ENCODE measurements around the gene PLAGL1.

PLAGL1 gene

DNA sequence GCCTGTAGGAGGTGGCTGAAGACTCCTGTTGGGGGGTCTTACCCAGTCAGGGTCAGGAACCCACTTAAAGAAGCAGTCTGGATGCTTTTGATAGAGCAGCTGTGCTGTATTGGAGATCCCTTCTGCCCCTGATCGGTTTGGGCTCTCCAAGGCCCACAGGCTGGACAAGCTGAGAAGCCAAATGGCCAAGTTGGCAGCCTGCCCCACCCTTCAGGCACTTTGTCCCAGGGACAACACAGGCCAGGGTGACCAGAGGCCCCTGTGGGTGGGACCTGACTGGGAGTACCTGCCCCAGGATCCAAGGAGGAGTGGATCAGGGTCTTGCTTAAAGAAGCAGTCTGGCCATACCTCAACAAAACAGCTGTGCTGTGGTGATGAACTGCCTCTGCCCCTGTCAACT lies 95.4 kb downstream of the PLAGL1 start:
- no peak for TF ChIP-seq Cebpa-rat (IDR thresholded peaks at IDR 0.05)
- Histone ChIP-seq H4K20me1 (no peaks in the 10 kb centered on the region), H3K9ac (no peak overlapping the region), H3K4me2 (no peak overlapping the region), H3K27ac (no peak overlapping the region), H3K27me3 (no peaks in the 10 kb centered on the region), H3K4me1 (no peaks in the 10 kb centered on the region), H3K36me3 (no peaks in the 10 kb centered on the region), H3K4me3 (no peak overlapping the region), H3K9me3 (replicated peaks in 1 of 11) (peaks cover 38 to 68% (median 54%) of the 10 kb centered on the region in 11 experiments)

DNA sequence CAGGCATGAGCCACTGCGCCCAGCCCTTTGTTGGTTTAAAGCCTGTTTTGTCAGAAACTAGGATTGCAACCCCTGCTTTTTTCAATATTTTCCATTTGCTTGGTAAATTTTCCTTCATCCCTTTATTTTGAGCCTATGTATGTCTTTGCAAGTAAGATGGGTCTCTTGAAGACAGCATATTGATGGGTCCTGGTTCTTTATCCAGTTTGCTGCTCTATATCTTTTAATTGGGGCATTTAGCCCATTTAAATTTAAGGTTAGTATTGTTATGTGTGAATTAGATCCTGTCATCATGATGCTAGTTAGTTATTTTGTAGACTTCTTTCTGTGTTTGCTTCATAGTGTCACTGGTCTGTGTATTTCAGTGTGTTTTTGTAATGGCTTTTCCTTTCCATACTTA lies 97.0 kb downstream of the PLAGL1 start:
- no peaks in the 10 kb centered on the region for H3K36me3 ChIP-seq
- no peak overlapping the region for H3K9ac ChIP-seq
- H3K4me1 ChIP-seq = no peaks in the 10 kb centered on the region
- H3K9me3 ChIP-seq (replicated peaks in 1 of 11) = peaks cover 28 to 54% (median 41%) of the 10 kb centered on the region in 11 experiments
- no peak overlapping the region for H3K4me2 ChIP-seq
- H3K27ac ChIP-seq = no peak overlapping the region
- no peak for TF ChIP-seq Cebpa-rat (IDR thresholded peaks at IDR 0.05)
- no peaks in the 10 kb centered on the region for H4K20me1 ChIP-seq
- H3K4me3 ChIP-seq = no peak overlapping the region
- no peaks in the 10 kb centered on the region for H3K27me3 ChIP-seq

DNA sequence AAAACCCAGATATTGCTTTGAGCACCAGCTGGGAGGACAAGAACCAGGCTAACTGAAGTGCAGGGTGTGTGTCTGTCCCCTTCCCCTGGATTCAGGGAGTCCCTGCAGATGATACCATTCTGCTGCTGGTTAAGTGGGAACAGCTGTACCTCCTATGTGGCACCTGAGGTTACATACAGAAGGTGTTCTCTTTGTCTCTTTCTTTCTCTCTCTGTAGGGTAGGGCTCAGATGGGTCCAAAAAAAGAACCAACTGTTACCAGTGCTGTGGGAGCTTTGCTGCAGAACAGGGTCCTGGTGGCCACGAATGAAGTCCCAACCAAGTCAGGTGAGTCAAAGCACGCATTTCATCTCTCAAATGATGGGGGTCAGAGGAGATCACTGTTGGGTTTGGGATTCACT lies 105.2 kb downstream of the PLAGL1 start:
- Histone ChIP-seq H3K4me1 (peaks cover 0 to 14% (median 10%) of the 10 kb centered on the region in 10 experiments; a peak in 8 of 20 replicates), H3K9ac (no peak overlapping the region), H3K4me3 (no peak overlapping the region), H3K27ac (no peak overlapping the region), H3K27me3 (no peaks in the 10 kb centered on the region), H4K20me1 (no peaks in the 10 kb centered on the region), H3K4me2 (peak overlapping the region in 3 of 11 experiments; percentile 18 to 41 (median 30); a peak in 4 of 22 replicates), H3K9me3 (replicated peaks in 1 of 11) (peaks cover 0 to 1% (median 0%) of the 10 kb centered on the region in 11 experiments; a peak in 2 of 22 replicates), H3K36me3 (no peaks in the 10 kb centered on the region)
- TF ChIP-seq Cebpa-rat (IDR thresholded peaks at IDR 0.05) = no peak

DNA sequence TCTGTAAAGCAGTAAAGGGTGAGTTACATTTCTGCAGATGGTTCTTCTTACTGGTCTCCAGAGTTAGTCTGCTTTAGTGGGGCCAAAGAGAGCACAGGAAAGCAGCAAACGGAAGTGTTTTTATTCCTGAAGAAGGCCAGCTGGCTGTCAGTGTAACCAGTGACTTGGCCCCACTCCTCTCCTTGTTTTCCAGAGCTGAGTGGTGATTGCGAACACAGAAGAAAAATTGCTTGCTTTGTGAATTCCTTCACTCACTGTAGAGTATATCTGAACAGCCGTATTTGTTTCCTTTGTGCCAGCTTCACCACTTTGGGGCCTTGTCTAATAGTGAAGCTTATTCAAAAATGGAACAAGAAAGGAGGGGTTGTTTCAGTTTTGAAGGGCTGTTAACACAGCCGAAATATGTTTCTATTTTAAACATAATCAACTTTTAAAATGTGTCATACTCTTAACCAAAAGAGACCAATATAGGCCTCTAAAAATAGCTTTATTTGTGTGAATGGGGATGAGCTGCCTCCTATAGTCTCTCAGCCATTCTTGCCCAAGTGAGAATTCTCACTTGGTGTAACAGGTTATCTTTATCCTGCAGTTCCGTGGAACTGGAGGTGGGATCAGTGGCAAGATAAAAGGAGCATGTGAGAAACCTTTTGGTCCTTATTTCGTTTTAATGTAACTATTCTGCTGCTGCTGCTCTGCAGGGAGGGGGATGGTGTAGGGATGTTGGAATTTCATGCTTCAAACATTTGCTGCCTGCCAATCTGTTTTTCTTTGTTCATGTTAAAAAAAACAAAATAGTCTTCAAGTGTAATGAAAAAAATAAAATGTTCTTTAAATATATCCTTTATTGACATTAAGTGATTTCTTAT lies 105.9 kb downstream of the PLAGL1 start:
- no peak overlapping the region for H3K9ac ChIP-seq
- peak overlapping the region in 9 of 11 experiments; percentile 0 to 42 (median 27); a peak in 11 of 22 replicates for H3K4me2 ChIP-seq
- peaks cover 0 to 14% (median 10%) of the 10 kb centered on the region in 10 experiments; a peak in 8 of 20 replicates for H3K4me1 ChIP-seq
- no peaks in the 10 kb centered on the region for H4K20me1 ChIP-seq
- H3K9me3 ChIP-seq (replicated peaks in 1 of 11) = no peaks in the 10 kb centered on the region
- H3K27ac ChIP-seq = no peak overlapping the region
- H3K27me3 ChIP-seq = no peaks in the 10 kb centered on the region
- no peaks in the 10 kb centered on the region for H3K36me3 ChIP-seq
- H3K4me3 ChIP-seq = no peak overlapping the region
- no peak for TF ChIP-seq Cebpa-rat (IDR thresholded peaks at IDR 0.05)

DNA sequence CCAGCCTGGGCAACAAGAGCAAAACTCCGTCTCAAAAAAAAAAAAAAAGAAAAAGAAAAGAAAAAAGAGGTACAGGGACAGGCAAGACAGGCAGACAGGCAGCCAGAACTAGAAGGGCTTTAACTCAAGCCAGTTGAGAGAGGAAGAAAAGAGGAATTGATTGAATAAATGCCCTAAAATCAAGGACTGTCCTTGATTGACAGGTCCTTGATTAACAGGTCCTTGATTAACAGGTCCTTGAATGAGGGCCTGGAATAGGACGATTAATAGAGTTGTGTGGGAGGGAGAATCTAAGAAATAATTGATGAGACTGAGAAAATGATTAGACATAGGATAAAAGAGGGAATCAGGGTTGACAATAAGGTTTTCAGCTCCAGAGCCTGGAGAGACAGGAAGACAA lies 107.7 kb downstream of the PLAGL1 start:
- no peak for TF ChIP-seq Cebpa-rat (IDR thresholded peaks at IDR 0.05)

DNA sequence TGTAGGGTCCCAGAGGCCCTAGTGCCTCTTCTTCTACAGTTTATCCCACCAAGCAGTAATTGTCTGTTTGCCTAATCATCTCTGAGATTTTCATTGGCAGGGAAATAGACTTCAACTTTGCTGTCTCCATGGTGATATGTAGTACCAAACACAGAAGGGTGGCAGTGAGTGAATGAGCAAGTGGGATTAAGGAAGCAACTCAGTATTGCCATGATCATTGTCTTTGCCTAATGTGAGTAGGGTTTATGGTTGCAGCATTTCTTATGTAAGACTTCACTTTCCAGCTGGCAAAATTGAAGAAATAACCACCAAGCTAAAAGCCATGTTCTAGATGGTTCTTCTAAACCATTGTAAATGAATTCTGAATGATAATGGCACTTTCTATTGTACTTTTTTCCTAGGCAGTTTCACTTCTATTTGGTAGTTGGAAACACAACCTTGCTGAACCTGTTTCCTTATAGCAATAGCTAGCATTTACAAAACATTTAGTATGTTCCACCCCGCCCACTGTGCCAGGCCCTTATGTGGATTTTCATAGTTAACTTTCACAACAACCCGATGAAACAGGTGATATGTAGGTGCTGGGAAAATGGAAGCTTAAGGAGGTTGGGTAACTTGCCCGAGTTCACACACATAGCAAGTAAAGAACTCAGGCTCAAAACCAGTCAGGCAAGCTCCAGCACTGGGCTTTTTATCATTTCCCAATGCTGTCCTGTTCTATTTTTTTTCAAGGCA lies 111.8 kb downstream of the PLAGL1 start:
- no peak for TF ChIP-seq Cebpa-rat (IDR thresholded peaks at IDR 0.05)
- Histone ChIP-seq H3K27me3 (no peaks in the 10 kb centered on the region), H3K9me3 (replicated peaks in 1 of 11) (no peaks in the 10 kb centered on the region), H4K20me1 (no peaks in the 10 kb centered on the region), H3K27ac (no peak overlapping the region), H3K9ac (no peak overlapping the region), H3K4me1 (no peaks in the 10 kb centered on the region), H3K4me3 (no peak overlapping the region), H3K36me3 (no peaks in the 10 kb centered on the region), H3K4me2 (no peak overlapping the region)

More for the DNA sequence above, 107.7 kb downstream of the PLAGL1 start:
- no peak overlapping the region for H3K4me3 ChIP-seq
- H3K36me3 ChIP-seq = no peaks in the 10 kb centered on the region
- H3K4me1 ChIP-seq = peaks cover 0 to 14% (median 10%) of the 10 kb centered on the region in 10 experiments; a peak in 8 of 20 replicates
- H3K9me3 ChIP-seq (replicated peaks in 1 of 11) = no peaks in the 10 kb centered on the region
- no peaks in the 10 kb centered on the region for H3K27me3 ChIP-seq
- H4K20me1 ChIP-seq = no peaks in the 10 kb centered on the region
- H3K9ac ChIP-seq = no peak overlapping the region
- no peak overlapping the region for H3K4me2 ChIP-seq
- no peak overlapping the region for H3K27ac ChIP-seq

DNA sequence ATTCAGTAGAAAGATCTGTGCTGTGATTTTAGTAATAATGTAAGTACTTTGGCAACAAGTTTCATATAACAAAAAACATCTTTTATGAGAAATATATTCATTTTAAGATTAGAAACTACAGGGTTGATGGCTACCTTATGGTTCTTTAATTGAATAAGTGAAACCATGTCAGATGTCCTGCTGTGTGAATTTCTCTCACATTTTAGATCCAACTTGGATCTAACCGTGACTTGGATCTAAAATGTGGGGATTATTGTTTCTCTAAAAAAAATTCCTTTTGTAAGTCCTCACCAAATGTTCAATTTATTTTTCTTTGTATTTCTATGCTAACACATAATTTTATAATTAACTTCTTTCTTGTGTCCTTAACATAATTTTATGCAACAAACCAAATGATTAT lies 113.4 kb downstream of the PLAGL1 start:
- Histone ChIP-seq H3K27me3 (no peaks in the 10 kb centered on the region), H3K9ac (no peak overlapping the region), H3K4me1 (no peaks in the 10 kb centered on the region), H3K4me2 (no peak overlapping the region), H3K27ac (no peak overlapping the region), H3K9me3 (replicated peaks in 1 of 11) (no peaks in the 10 kb centered on the region), H3K36me3 (no peaks in the 10 kb centered on the region), H4K20me1 (no peaks in the 10 kb centered on the region), H3K4me3 (no peak overlapping the region)
- no peak for TF ChIP-seq Cebpa-rat (IDR thresholded peaks at IDR 0.05)

All from BLaER1 treated with 17β-estradiol and CSF1 and Interleukin-3, amounts not matched to agents 10 nM and 100 nM (cell line).